Thyroid gland (tissue), 4 donors: ENCODE results near the gene SEMA5A. TPM values are rescaled to one million over a fixed set of nuclear protein-coding genes. Genes with fewer than 3 reads are reported as not detected.

Source experiments
- DNase-seq, 2 donors: peaks; one replicate each; pipeline ENCODE4 v3.0.0-alpha.2; 2019
- H3K27ac ChIP-seq, 3 donors: fragments of 200-600 bp; sonication (generic); 1 replicate in 2 of 3; 2 replicates in 1 of 3; pipeline ENCODE4 v1.5.1; 2016 to 2019; ENCODE audit warnings: mild to moderate bottlenecking in 1 of 3, moderate library complexity in 1 of 3
- H3K27me3 ChIP-seq: fragments of 200-600 bp; sonication (generic); one replicate; pipeline ENCODE4 v1.5.1; 2019
- H3K36me3 ChIP-seq, 2 donors: fragments of 200-600 bp; sonication (generic); one replicate each; pipeline ENCODE4 v1.5.1; 2016 to 2019
- H3K4me1 ChIP-seq, 2 donors: fragments of 200-600 bp; sonication (generic); one replicate each; pipeline ENCODE4 v1.5.1; 2017 to 2019
- H3K4me3 ChIP-seq, 3 donors: fragments of 200-600 bp; sonication (generic); replicated peaks in 1 of 3; 1 replicate in 2 of 3; 2 replicates in 1 of 3; pipeline ENCODE4 v1.5.1; 2016; ENCODE audit warnings: mild to moderate bottlenecking in 1 of 3
- H3K9me3 ChIP-seq: fragments of 200-600 bp; sonication (generic); one replicate; pipeline ENCODE4 v1.5.1; 2017
- CTCF ChIP-seq, 6 experiments: fragments of 200-600 bp in 3 of 6; fragments of 450-650 bp in 3 of 6; sonication (generic) in 3 of 6; IDR thresholded peaks; one replicate each; pipeline ENCODE4 v1.5.1; 2016 to 2019; ENCODE audit warnings: antibody characterized with exemption in 6 of 6, mild to moderate bottlenecking in 2 of 6, inconsistent platforms in 1 of 6, moderate library complexity in 1 of 6
- POLR2A ChIP-seq, 2 donors: fragments of 450-650 bp; IDR thresholded peaks; one replicate each; pipeline ENCODE4 v1.6.1; 2017; ENCODE audit warnings: antibody characterized with exemption in 2 of 2, mild to moderate bottlenecking in 2 of 2, moderate library complexity in 1 of 2
- WGBS, 2 donors: methylation state at CpG; one replicate each; pipeline ENCODE4 v1.1.5; 2017; 5-methylcytosine and 5-hydroxymethylcytosine counted together
- intact Hi-C: fragments of 100-400 bp; cut with DNase I; formaldehyde crosslinking; loops from one replicate; pipeline ENCODE4 v1.15.1; 2023
- total RNA-seq, 4 donors: library from RNA; depleted of rRNA; stranded (reverse); fragments of >200 nt; gene quantifications; one replicate each; pipeline ENCODE4 v1.2.3, GENCODE V29; 2016

Gene SEMA5A
- total RNA-seq, 4 donors from 2014 or later, result 1.8 to 8.4 (median 3.8) TPM

GRCh38 chr5:9042241-9042640, 503.6 kb downstream of the SEMA5A start:
- H3K36me3 ChIP-seq, result no peaks in the 10 kb centered on the region
- no peak overlapping the region for H3K27ac ChIP-seq
- intact Hi-C loops, result no loop called here
- peaks cover 0 to 13% of the 10 kb centered on the region in 2 donors for H3K4me1 ChIP-seq
- H3K4me3 ChIP-seq, result no peak overlapping the region
- no peaks in the 10 kb centered on the region for H3K27me3 ChIP-seq
- H3K9me3 ChIP-seq, result no peaks in the 10 kb centered on the region
- TF ChIP-seq POLR2A (IDR thresholded peaks at IDR 0.05) (no peak), CTCF (IDR thresholded peaks at IDR 0.05) (no peak)
- 92 to 100% methylated on average over 1 of the region's 1 CpG for WGBS, 2 donors
- no peak for DNase-seq

GRCh38 chr5:9040475-9040874, 505.4 kb downstream of the SEMA5A start:
- Histone ChIP-seq H3K4me3 (no peak overlapping the region), H3K27me3 (no peaks in the 10 kb centered on the region), H3K4me1 (no peaks in the 10 kb centered on the region), H3K27ac (no peak overlapping the region), H3K36me3 (no peaks in the 10 kb centered on the region), H3K9me3 (no peaks in the 10 kb centered on the region)
- no peak for DNase-seq
- no peak for TF ChIP-seq CTCF (IDR thresholded peaks at IDR 0.05)
- no peak for TF ChIP-seq POLR2A (IDR thresholded peaks at IDR 0.05)
- intact Hi-C loops, result no loop called here
- 95% methylated on average over 2 of the region's 2 CpGs for WGBS, 2 donors

- Histone ChIP-seq H3K4me1 (no peaks in the 10 kb centered on the region), H3K9me3 (no peaks in the 10 kb centered on the region), H3K27ac (no peak overlapping the region), H3K4me3 (no peak overlapping the region), H3K27me3 (no peaks in the 10 kb centered on the region), H3K36me3 (no peaks in the 10 kb centered on the region)
- DNase-seq, result no peak
- TF ChIP-seq CTCF (IDR thresholded peaks at IDR 0.05) (no peak), POLR2A (IDR thresholded peaks at IDR 0.05) (no peak)
- intact Hi-C loops, result no loop called here
- 85 to 94% methylated on average over 3 of the region's 3 CpGs for WGBS, 2 donors
These were observed 508.8 kb downstream of the SEMA5A start for GRCh38 chr5:9037048-9037447.

GRCh38 chr5:9035346-9035745, 510.5 kb downstream of the SEMA5A start:
- no peak for TF ChIP-seq CTCF (IDR thresholded peaks at IDR 0.05)
- TF ChIP-seq POLR2A (IDR thresholded peaks at IDR 0.05), result no peak
- Histone ChIP-seq H3K36me3 (no peaks in the 10 kb centered on the region), H3K27ac (no peak overlapping the region), H3K4me1 (no peaks in the 10 kb centered on the region), H3K4me3 (no peak overlapping the region), H3K27me3 (no peaks in the 10 kb centered on the region), H3K9me3 (no peaks in the 10 kb centered on the region)
- DNase-seq, result no peak
- WGBS, 2 donors, result 82 to 84% methylated on average over 3 of the region's 3 CpGs
- intact Hi-C loops, result no loop called here

GRCh38 chr5:9034649-9035048, 511.2 kb downstream of the SEMA5A start:
- WGBS, 2 donors, result 88 to 96% methylated on average over 1 of the region's 1 CpG
- H3K27ac ChIP-seq, result no peak overlapping the region
- no peaks in the 10 kb centered on the region for H3K4me1 ChIP-seq
- no peak for DNase-seq
- intact Hi-C loops, result no loop called here
- no peaks in the 10 kb centered on the region for H3K27me3 ChIP-seq
- H3K9me3 ChIP-seq, result no peaks in the 10 kb centered on the region
- no peak for TF ChIP-seq POLR2A (IDR thresholded peaks at IDR 0.05)
- TF ChIP-seq CTCF (IDR thresholded peaks at IDR 0.05), result no peak
- H3K36me3 ChIP-seq, result no peaks in the 10 kb centered on the region
- no peak overlapping the region for H3K4me3 ChIP-seq
